ENCODE measurements around the gene CPEB2.
"Not testable (repeated sequence)": the region's sequence is repeated elsewhere in the genome, so short reads cannot be mapped to it uniquely, and the experiment has no call there.

Gene CPEB2

DNA sequence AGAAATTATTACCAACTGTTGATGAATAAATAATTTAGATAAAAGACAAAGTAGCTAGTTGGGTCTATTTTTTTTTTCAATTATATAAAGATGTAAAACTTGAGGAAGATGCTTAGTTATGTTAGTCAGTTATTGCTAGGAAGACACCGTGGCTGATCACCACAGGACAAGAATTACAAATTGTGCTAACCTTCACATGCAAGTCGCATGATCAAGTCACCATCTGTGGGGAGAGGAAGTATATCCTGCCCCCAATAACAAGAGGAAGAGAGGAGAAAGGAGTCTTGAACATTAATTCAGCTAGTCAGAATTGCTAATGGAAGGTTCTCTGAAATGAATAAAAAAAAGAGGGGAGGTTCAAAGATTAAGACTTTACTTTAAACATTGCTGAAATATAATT lies 52.3 kb downstream of the CPEB2 start:
- DNase-seq (ENCODE audit: low spot score): no peak

DNA sequence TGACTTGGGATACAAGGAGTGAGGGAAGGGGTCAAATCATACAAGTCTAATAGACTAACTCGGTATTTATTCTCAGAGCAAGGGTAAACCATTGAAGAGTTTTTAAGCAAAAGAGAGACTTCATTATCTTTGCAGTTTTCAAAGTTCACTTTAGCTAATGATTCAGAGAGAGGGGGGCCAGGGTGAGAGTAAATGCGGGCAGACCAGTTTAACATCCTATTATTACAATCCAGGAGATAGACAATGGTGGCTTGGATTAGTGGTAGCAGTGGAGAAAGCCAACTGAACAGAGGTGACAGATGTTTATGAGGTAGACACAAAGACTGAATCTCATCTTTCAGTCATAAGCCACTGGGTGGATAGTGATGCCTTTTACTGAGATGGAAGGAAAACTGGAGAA lies 57.9 kb downstream of the CPEB2 start:
- no peak for DNase-seq (ENCODE audit: low spot score)

GRCh38 chr4:15063341-15063740 lies 61.1 kb downstream of the CPEB2 start:
- no peak for DNase-seq (ENCODE audit: low spot score)

DNA sequence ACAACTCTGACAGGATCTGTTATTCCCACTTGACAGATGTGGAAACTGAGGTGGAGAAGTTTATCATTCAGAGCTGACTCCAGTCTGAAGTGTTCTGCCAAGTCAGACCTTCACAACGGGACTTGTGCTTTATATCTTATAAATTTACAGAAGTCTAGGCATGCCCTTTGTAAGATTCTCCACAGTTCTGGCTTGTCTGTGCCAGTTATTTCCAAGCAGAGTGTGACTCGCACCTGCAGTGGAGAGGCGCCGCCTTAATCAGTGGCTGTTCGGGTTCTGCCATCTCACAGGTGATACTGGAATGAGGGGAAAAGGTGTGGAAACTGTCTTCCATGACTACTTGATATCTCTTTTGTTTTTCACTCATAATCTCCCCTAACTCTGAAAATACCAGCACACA lies 63.2 kb downstream of the CPEB2 start:
- DNase-seq (ENCODE audit: low spot score): no peak

DNA sequence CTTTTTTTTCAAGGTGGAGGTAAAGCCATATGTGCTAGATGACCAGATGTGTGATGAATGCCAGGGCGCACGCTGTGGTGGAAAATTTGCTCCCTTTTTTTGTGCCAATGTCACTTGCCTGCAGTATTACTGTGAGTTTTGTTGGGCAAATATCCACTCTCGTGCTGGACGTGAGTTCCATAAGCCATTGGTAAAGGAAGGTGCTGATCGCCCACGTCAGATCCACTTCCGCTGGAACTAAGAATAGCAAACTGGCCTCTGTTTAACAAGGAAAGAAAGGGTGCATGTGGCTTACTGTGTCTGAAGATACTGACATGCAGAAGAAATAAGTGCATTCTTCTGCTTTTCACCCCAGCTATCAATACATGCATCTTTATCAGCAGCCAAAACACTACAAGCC lies 63.9 kb downstream of the CPEB2 start:
- peak; percentile 42 for DNase-seq (ENCODE audit: low spot score)

DNA sequence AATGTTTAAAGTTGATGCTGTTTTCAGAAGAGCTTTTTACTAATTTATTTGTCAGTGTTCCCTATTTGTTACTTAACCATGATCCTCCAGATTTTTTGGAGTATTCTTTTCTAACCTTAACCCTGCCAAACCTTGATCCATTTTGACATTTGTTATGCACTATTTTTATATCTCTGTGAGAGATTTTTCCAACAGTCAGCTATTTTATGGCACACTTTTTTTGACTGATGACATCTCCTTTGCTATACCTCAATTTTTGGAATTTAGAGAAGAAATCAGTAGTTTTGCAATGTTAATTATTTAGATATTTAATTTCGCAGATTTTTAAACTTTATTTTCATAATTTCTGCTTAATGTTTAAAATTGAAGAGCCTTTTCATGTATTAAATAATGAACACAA lies 66.0 kb downstream of the CPEB2 start:
- no peak for DNase-seq (ENCODE audit: low spot score)

- no peak for DNase-seq (ENCODE audit: low spot score)
These were observed 73.6 kb downstream of the CPEB2 start for GRCh38 chr4:15075875-15076274.

GRCh38 chr4:15077969-15078368 lies 75.7 kb downstream of the CPEB2 start:
- no peak for DNase-seq (ENCODE audit: low spot score)

- DNase-seq (ENCODE audit: low spot score): no peak
These were observed 76.7 kb downstream of the CPEB2 start for GRCh38 chr4:15078682-15079642.

- no peak for DNase-seq (ENCODE audit: low spot score)
These were observed 82.5 kb downstream of the CPEB2 start for GRCh38 chr4:15084780-15085179.

- DNase-seq (ENCODE audit: low spot score): not testable (repeated sequence)
These were observed 83.5 kb downstream of the CPEB2 start for GRCh38 chr4:15085762-15086161.

DNA sequence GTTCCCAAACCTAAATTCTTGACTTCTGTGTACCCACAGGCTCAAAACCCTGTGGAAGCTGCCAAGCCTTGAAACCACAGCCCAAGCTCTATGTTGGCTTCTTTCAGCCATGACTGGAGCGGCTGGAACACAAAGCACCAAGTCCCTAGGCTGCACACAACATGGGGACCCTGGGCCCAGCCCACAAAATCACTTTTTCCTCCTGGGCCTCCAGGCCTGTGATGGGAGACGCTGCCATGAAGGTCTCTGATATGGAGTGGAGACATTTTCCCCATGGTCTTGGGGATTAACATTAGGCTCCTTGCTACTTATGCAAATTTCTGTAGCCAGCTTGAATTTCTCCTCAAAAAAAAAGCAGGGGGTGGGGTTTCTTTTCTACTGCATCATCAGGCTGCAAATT lies 84.0 kb downstream of the CPEB2 start:
- not testable (repeated sequence) for DNase-seq (ENCODE audit: low spot score)

DNA sequence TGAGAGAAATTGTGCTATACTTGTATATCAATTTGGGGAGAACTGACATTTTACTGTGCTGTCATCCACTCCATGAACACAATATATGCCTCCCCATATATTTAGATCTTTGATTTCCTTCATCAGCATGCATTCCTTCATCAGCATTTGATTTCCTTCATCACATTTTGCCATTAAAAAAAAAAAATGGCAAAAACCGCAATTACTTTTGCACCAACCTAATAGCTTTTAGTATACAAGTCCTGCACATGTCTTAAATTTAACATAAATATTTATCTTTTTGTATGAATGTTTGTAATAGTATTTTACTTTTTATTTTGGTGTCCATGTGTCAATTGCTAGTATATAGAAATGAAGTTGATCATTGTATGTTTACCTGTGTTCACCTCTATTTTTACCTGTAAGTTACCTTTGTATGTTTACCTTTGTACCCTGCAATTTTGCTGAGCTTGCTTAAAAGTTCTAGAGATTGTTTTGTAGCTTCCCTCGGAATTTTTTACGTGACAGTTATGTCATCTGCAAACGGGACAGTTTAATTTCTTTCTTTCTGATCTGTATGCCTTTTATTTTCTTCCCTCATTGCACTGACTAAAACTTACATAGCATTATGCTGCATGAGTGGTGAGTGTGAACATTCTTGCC lies 86.2 kb downstream of the CPEB2 start:
- no peak for DNase-seq (ENCODE audit: low spot score)

DNA sequence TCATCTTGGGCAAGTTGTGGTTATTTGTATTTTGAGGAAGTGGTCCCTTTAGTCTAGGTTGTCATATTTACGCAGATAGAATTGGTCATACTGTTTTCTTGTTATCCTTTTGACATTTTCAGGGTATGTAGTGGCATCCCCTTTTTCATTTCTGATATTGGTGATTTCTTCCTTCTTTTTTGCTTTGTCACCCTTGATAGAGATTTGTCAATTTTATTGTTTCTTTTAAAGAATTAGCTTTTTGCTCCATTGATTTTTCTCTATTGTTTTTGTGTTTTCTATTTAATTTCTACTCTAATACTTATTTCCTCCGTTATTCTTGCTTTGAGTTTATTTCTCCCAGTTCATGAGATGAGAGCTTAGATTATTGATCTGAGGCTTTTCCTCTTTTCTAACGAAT lies 87.7 kb downstream of the CPEB2 start:
- DNase-seq (ENCODE audit: low spot score): no peak

GRCh38 chr4:15100380-15100779 lies 98.1 kb downstream of the CPEB2 start:
- DNase-seq (ENCODE audit: low spot score): peak; percentile 16

DNA sequence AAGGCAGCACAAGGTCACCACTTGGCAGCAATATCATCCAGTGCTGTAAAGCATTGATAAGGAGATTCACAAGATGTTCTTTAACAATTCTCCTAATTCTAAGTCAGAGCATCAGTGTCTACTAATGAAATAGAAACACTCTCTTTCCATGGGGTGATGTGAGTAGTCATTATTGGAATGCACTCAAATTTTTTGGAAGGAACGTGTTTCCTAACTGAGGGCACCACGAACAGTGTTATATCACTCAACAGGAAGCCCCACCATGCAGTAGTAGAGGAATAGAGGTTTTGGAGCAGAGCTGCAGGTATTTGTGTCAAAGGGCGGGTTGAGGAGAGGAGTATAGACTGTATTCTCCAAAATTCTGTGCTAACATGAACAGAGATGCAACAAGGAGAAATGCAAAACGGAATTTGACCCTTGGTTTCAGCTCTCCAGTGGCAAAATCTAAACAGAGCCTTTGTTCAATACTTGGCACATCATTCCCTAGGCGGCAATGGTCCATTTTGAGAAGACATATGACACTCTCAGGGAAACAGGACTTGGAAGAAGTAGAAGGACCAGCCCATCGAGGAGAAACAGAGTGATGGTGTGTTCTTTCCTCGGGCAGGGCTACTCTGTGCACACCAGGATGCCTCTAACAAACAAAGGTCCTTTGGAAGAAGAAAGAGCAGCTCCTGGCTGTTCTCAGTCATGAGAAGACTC lies 98.9 kb downstream of the CPEB2 start:
- peak; percentile 95 for DNase-seq (ENCODE audit: low spot score)

DNA sequence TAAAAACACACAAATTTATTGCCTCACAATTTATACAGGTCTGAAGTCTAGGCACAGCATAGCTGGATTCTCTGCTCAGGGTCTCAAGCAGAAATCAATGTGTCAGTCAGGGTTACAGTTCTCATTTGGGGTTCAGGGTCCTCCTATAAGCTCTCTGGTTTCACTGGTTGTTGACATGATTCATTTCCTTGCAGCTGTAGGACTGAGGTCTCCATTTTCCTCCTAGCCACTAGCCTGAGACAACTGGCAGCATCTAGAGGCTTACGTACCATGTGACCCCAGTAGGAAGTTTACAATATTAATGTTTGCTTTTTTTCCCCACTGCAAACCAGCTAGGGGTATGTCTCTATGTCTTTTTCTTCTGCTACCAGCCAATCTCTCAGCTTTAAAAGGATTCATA lies 102.5 kb downstream of the CPEB2 start:
- DNase-seq (ENCODE audit: low spot score): no peak

GRCh38 chr4:15106399-15106798 lies 104.1 kb downstream of the CPEB2 start:
- DNase-seq (ENCODE audit: low spot score): no peak

DNA sequence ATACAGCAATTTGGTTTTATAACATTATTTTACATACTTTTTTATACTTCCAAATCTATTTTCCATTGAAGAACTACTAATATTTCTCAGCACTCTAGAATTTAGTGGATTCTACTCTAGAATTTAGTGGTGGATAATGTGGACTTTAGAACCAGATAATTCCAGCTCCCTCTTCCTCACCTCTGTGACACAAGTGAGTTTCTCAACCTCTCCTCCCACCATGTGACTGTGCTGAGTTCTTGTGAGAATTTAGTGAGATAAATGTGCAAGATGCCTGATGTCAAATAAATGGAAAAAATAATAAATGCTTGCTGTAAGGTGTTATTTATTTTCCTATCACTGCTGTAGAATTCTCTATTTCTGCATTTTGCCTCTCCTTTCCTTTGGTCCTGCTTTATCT lies 107.3 kb downstream of the CPEB2 start:
- DNase-seq (ENCODE audit: low spot score): no peak

DNA sequence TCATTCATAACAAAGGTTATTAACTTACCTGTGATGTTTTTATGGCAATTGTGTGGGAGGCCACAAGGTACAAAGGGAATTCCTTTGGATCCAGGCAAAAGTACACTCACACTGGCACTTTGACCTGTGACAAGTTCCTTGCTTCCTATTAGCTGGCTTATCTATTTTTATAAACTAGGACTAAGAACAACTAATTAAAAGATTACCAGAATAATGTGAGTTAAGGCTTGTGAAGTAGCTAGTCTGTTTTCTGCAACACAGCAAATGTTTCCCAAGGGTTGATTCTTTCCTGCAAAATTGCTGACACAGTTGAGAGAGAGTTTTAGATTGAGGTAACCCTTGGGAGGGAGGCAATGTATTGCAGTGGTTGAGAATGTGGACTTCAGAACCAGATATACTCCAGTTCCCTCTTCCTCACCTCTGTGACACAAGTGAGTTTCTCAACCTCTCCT lies 107.9 kb downstream of the CPEB2 start:
- DNase-seq (ENCODE audit: low spot score): no peak

GRCh38 chr4:15116509-15117079 lies 114.3 kb downstream of the CPEB2 start:
- no peak for DNase-seq (ENCODE audit: low spot score)

- no peak for DNase-seq (ENCODE audit: low spot score)
These were observed 115.1 kb downstream of the CPEB2 start for GRCh38 chr4:15117270-15117946.

All from pons (tissue), 1 donor.